Measurements from ENCODE around the gene WDFY4.

Gene WDFY4

DNA sequence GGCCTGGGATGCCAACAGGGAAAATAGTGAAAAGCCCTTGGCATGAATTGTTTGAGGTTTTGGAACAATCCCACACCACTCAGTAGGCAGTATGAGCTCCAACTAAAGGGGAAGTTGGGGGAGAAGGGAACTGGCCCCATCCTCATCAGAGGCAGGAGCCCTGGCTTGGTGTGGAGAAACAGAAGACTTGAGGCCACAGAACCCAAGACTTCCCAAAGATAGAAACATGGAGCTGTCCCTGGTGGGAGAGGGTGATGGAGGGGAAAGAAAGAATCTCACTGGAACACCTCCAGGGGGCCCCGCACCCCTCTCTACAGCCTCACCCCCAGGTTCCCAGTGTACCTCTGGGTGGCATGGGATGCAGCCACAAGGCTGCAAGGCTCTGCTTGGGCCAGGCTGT is 345.0 kb downstream of the WDFY4 start:
- TF ChIP-seq, protein P1, sequence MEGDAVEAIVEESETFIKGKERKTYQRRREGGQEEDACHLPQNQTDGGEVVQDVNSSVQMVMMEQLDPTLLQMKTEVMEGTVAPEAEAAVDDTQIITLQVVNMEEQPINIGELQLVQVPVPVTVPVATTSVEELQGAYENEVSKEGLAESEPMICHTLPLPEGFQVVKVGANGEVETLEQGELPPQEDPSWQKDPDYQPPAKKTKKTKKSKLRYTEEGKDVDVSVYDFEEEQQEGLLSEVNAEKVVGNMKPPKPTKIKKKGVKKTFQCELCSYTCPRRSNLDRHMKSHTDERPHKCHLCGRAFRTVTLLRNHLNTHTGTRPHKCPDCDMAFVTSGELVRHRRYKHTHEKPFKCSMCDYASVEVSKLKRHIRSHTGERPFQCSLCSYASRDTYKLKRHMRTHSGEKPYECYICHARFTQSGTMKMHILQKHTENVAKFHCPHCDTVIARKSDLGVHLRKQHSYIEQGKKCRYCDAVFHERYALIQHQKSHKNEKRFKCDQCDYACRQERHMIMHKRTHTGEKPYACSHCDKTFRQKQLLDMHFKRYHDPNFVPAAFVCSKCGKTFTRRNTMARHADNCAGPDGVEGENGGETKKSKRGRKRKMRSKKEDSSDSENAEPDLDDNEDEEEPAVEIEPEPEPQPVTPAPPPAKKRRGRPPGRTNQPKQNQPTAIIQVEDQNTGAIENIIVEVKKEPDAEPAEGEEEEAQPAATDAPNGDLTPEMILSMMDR (IDR thresholded peaks at IDR 0.05; ENCODE audit: low read depth, low read length) = no peak
- Histone ChIP-seq H3K27me3 (no peaks in the 10 kb centered on the region), H3K4me3 (ENCODE audit: low read depth, low read length) (no peak overlapping the region), H3K4me1 (no peaks in the 10 kb centered on the region), H3K9me3 (no peaks in the 10 kb centered on the region; the same call in 1 of the 2 replicates), H3K36me3 (no peaks in the 10 kb centered on the region)
- no peak for DNase-seq
